Measurements from ENCODE around the gene ATN1. TPM values are rescaled to one million over a fixed set of nuclear protein-coding genes. Genes with fewer than 3 reads are reported as not detected.

The ATN1 gene
- total RNA-seq, 1 experiment from 2014 or later: 84.7 TPM

- no TSS peak for BruUV-seq (replicated peaks)
- no peak for DNase-seq (ENCODE audit: unreplicated experiment)
- Mint-ChIP-seq H3K4me3 (ENCODE audit: unreplicated experiment) (no peak overlapping the region), H3K36me3 (ENCODE audit: insufficient read depth, unreplicated experiment) (peaks cover 82% of the 10 kb centered on the region), H3K9me3 (ENCODE audit: unreplicated experiment) (no peaks in the 10 kb centered on the region), H3K27me3 (ENCODE audit: insufficient read depth, unreplicated experiment) (no peaks in the 10 kb centered on the region), H3K4me1 (ENCODE audit: insufficient read depth, unreplicated experiment) (no peaks in the 10 kb centered on the region), H3K27ac (ENCODE audit: low read depth, unreplicated experiment) (no peak overlapping the region)
- CTCF ChIA-PET: interaction anchor here (0.6 to 0.9 kb wide), 2 partner anchors 16 to 36 kb away, joined by 4 read pairs; no protein-coding TSS in a partner anchor
- TF ChIP-seq CTCF (IDR thresholded peaks at IDR 0.05; ENCODE audit: unreplicated experiment): no peak
- POLR2A ChIA-PET: interaction anchor here (0.8 kb wide), 1 partner anchor 44 kb away, joined by 3 read pairs; no protein-coding TSS in a partner anchor
- intact Hi-C loops (cut with micrococcal nuclease): no loop called here
These were observed 53.6 kb downstream of the ATN1 start for GRCh38 chr12:6981152-6982052.

GRCh38 chr12:6982532-6982931 lies 54.8 kb downstream of the ATN1 start:
- DNase-seq (ENCODE audit: unreplicated experiment): no peak
- no TSS peak for BruUV-seq (replicated peaks)
- intact Hi-C loops (cut with micrococcal nuclease): no loop called here
- POLR2A ChIA-PET: interaction anchor here (0.7 to 1.2 kb wide), 3 partner anchors 16 to 68 kb away, joined by 3 to 4 read pairs (median 4); no protein-coding TSS in a partner anchor
- Mint-ChIP-seq H3K9me3 (ENCODE audit: unreplicated experiment) (no peaks in the 10 kb centered on the region), H3K27ac (ENCODE audit: low read depth, unreplicated experiment) (no peak overlapping the region), H3K4me1 (ENCODE audit: insufficient read depth, unreplicated experiment) (no peaks in the 10 kb centered on the region), H3K36me3 (ENCODE audit: insufficient read depth, unreplicated experiment) (peaks cover 71% of the 10 kb centered on the region), H3K27me3 (ENCODE audit: insufficient read depth, unreplicated experiment) (no peaks in the 10 kb centered on the region), H3K4me3 (ENCODE audit: unreplicated experiment) (no peak overlapping the region)
- no peak for TF ChIP-seq CTCF (IDR thresholded peaks at IDR 0.05; ENCODE audit: unreplicated experiment)
- CTCF ChIA-PET: interaction anchor here (0.7 to 0.9 kb wide), 2 partner anchors 9 to 828 kb away, joined by 3 read pairs; no protein-coding TSS in a partner anchor

- CTCF ChIA-PET: interaction anchor here (0.5 to 0.9 kb wide), 2 partner anchors 43 to 100 kb away, joined by 4 to 5 read pairs; no protein-coding TSS in a partner anchor
- H3K4me3 Mint-ChIP-seq (ENCODE audit: unreplicated experiment): no peak overlapping the region
These were observed 60.3 kb downstream of the ATN1 start for GRCh38 chr12:6987956-6988553.

More at GRCh38 chr12:6987956-6988553, 60.3 kb downstream of the ATN1 start:
- DNase-seq (ENCODE audit: unreplicated experiment): no peak
- intact Hi-C loops (cut with micrococcal nuclease): no loop called here
- POLR2A ChIA-PET: interaction anchor here (1.4 kb wide), 1 partner anchor 10 kb away, joined by 5 read pairs; no protein-coding TSS in a partner anchor
- H3K36me3 Mint-ChIP-seq (ENCODE audit: insufficient read depth, unreplicated experiment): peaks cover 51% of the 10 kb centered on the region
- no peaks in the 10 kb centered on the region for H3K4me1 Mint-ChIP-seq (ENCODE audit: insufficient read depth, unreplicated experiment)
- H3K9me3 Mint-ChIP-seq (ENCODE audit: unreplicated experiment): no peaks in the 10 kb centered on the region
- no peak overlapping the region for H3K27ac Mint-ChIP-seq (ENCODE audit: low read depth, unreplicated experiment)
- no TSS peak for BruUV-seq (replicated peaks)
- no peaks in the 10 kb centered on the region for H3K27me3 Mint-ChIP-seq (ENCODE audit: insufficient read depth, unreplicated experiment)
- no peak for TF ChIP-seq CTCF (IDR thresholded peaks at IDR 0.05; ENCODE audit: unreplicated experiment)

Small RNAs within 50 kb of the gene (microRNA-seq; reads per million reads assigned to microRNA genes)
- 1,584 reads per million, percentile 89 among the genes with 10 or more reads in this experiment for gene MIR141
- 13,536 reads per million, percentile 98 among the genes with 10 or more reads in this experiment for gene MIR200C

Other genes with a start within 250 kb of the ATN1 start
- gene ZNF384, start 238.6 kb upstream of the ATN1 start, total RNA-seq (2022): 62.8 and 70.8 TPM in 2 replicates
- gene PIANP, start 227.1 kb upstream of the ATN1 start, total RNA-seq (2022): not detected in 2 replicates
- 55.5 and 61.3 TPM in 2 replicates for gene COPS7A, start 203.9 kb upstream of the ATN1 start, total RNA-seq (2022)
- gene MLF2, start 174.8 kb upstream of the ATN1 start, total RNA-seq (2022): 151 and 162 TPM in 2 replicates
- gene PTMS, start 161.6 kb upstream of the ATN1 start, total RNA-seq (2022): 242 and 284 TPM in 2 replicates
- gene LAG3, start 155.4 kb upstream of the ATN1 start, total RNA-seq (2022): 0.58 and 1.0 TPM in 2 replicates
- not detected in 2 replicates for gene CD4, start 138.4 kb upstream of the ATN1 start, total RNA-seq (2022)
- not detected in 2 replicates for gene GPR162, start 106.1 kb upstream of the ATN1 start, total RNA-seq (2022)
- gene P3H3, start 99.6 kb upstream of the ATN1 start, total RNA-seq (2022): 0.47 and 1.3 TPM in 2 replicates
- 0.47 TPM in 1 of 2 replicates, not detected in the other for gene GNB3, start 87.0 kb upstream of the ATN1 start, total RNA-seq (2022)
- 11.7 and 25.5 TPM in 2 replicates for gene CDCA3, start 76.7 kb upstream of the ATN1 start, total RNA-seq (2022)
- gene USP5, start 75.8 kb upstream of the ATN1 start, total RNA-seq (2022): 62.5 and 80.2 TPM in 2 replicates
- 498 and 549 TPM in 2 replicates for gene TPI1, start 60.4 kb upstream of the ATN1 start, total RNA-seq (2022)
- 9.2 and 10.8 TPM in 2 replicates for gene SPSB2, start 54.7 kb upstream of the ATN1 start, total RNA-seq (2022)
- gene LRRC23, start 23.1 kb upstream of the ATN1 start, total RNA-seq (2022): 7.5 and 9.1 TPM in 2 replicates
- gene ENO2, start 13.4 kb upstream of the ATN1 start, total RNA-seq (2022): 0.30 and 2.1 TPM in 2 replicates
- gene RNU7-1, start 15.9 kb downstream of the ATN1 start, total RNA-seq (2022): not detected in 2 replicates
- gene C12orf57, start 16.1 kb downstream of the ATN1 start, total RNA-seq (2022): 176 and 196 TPM in 2 replicates
- gene PTPN6, start 23.4 kb downstream of the ATN1 start, total RNA-seq (2022): 10.3 and 13.2 TPM in 2 replicates
- gene PHB2, start 42.7 kb downstream of the ATN1 start, total RNA-seq (2022): 249 and 305 TPM in 2 replicates
- gene EMG1, start 43.0 kb downstream of the ATN1 start, total RNA-seq (2022): 66.5 and 93.8 TPM in 2 replicates
- 14.4 and 15.4 TPM in 2 replicates for gene LPCAT3, start 90.5 kb downstream of the ATN1 start, total RNA-seq (2022)
- gene C1S, start 132.8 kb downstream of the ATN1 start, total RNA-seq (2022): 6.0 and 11.5 TPM in 2 replicates
- 13.1 and 16.7 TPM in 2 replicates for gene C1R, start 164.5 kb downstream of the ATN1 start, total RNA-seq (2022)
- gene C1RL, start 181.3 kb downstream of the ATN1 start, total RNA-seq (2022): 49.8 and 55.7 TPM in 2 replicates
- not detected in 2 replicates for gene RBP5, start 200.9 kb downstream of the ATN1 start, total RNA-seq (2022)
- gene CLSTN3, start 202.4 kb downstream of the ATN1 start, total RNA-seq (2022): 34.6 and 40.2 TPM in 2 replicates